Sigmoid colon (tissue), 4 donors: ENCODE data around the gene GYG1.

ENCODE experiments used
- CTCF ChIP-seq, 4 experiments: fragments of 450-650 bp in 3 of 4; fragments of 200-600 bp in 1 of 4; IDR thresholded peaks; one replicate each; pipeline ENCODE4 v1.5.1; 2016 to 2019; ENCODE audit warnings: antibody characterized with exemption in 4 of 4, mild to moderate bottlenecking in 3 of 4, moderate library complexity in 2 of 4
- EP300 ChIP-seq, 4 donors: sonication (generic); formaldehyde crosslinking; IDR thresholded peaks; one replicate each; pipeline ENCODE4 v1.6.1; 2017; ENCODE audit warnings: antibody characterized with exemption in 4 of 4
- POLR2A ChIP-seq, 2 donors: fragments of 450-650 bp; IDR thresholded peaks; one replicate each; pipeline ENCODE4 v1.6.1; 2016; ENCODE audit warnings: antibody characterized with exemption in 2 of 2, mild to moderate bottlenecking in 2 of 2, moderate library complexity in 2 of 2
- POLR2AphosphoS5 ChIP-seq, 4 donors: sonication (generic); formaldehyde crosslinking; IDR thresholded peaks; one replicate each; pipeline ENCODE4 v1.6.1; 2017; ENCODE audit warnings: antibody characterized with exemption in 4 of 4

- no peak for TF ChIP-seq CTCF (IDR thresholded peaks at IDR 0.05)
- TF ChIP-seq EP300 (IDR thresholded peaks at IDR 0.05): no peak
- TF ChIP-seq POLR2A (IDR thresholded peaks at IDR 0.05): no peak
- no peak for TF ChIP-seq POLR2AphosphoS5 (IDR thresholded peaks at IDR 0.05)
These were observed 21.1 kb upstream of the GYG1 start for GRCh38 chr3:148970271-148970670.
